GM19324 (cell line): ENCODE results near the gene ELMO2.
A peak's percentile ranks its signal among the peaks of the same experiment; 100 is the strongest.
"Not testable (repeated sequence)": the region's sequence is repeated elsewhere in the genome, so short reads cannot be mapped to it uniquely, and the experiment has no call there.

Experiments
- ATAC-seq: cut with Tn5 transposase; IDR thresholded peaks from one replicate; pipeline ENCODE4 v1.9.1; 2021; ENCODE audit warnings: mild to moderate bottlenecking, moderate library complexity; ENCODE audit not compliant: unreplicated experiment, low FRiP score

Gene ELMO2

DNA sequence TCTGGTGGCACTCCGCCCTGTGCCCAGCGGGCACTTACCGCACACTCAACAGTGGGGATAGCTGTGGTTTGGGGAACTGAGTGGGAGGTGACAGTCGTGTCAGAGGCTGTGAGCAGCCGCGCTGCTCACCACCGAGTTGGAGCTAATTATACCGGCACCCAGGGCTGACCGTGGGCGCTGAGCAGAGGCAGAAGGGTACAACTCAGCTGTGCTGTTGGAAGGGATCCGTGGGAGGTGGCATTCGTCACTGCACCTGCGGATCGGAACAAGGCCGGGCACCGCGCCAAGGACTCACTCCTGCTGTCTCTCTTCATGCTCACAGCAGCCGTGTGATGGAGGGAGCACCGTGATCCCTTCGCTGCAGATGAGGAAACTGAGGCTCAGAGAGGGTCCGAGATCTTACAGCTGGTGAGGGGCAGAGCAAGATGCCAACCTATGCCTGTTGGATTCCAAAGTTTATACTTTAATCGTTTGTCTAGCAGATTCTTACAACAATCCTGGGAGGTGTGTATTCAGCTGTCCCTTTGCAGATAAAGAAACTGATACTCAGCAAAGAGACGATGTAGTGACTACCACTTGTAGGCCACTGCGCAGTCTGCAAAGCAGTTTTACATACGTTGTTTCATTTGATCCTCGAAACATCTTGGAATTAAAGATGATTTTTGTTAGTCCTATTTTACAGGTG is 713 bp upstream of the ELMO2 start:
- ATAC-seq, result peak; percentile 45

- no peak for ATAC-seq
Observed at GRCh38 chr20:46402331-46402811, 4.0 kb downstream of the ELMO2 start.

DNA sequence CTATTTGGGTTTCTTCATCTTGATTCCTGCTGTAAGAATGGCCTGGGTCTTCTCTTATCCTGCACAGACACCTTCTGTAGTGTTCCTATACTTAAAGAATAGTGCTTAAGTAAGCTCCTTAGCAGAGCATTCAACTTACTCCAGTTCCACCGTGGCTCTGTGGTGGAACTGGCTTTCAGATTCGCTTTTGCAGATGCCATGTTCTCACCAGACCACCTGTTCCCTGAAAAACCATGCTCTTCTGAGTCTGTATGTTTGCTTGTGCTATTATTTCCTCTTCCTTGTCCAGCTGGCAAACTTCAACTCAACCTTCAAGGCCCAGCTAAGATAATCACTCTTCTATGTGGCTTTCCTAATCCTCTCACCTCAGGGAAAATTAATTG is 4.9 kb downstream of the ELMO2 start:
- ATAC-seq, result no peak

GRCh38 chr20:46400828-46401477 is 5.5 kb downstream of the ELMO2 start:
- no peak for ATAC-seq

- no peak for ATAC-seq
Observed at GRCh38 chr20:46400253-46400652, 6.2 kb downstream of the ELMO2 start.

DNA sequence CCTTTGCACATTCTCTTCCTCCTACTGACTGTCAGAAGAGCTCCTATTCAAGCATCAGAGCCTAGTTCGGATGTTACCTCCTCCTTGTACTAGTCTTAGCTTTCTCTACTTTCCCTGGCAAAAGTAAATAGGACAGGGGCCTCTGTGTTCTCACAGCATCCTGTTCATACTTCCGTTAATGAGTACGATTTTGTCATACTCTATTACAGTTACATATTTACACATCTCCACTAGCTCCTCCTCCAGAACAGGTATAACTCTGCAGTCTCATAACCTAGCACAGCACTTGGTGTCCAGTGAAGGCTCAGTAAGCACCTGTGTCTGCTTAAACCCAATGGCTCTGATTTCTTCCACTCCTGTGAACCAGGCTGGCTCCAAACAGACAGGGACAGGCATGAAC is 7.0 kb downstream of the ELMO2 start:
- no peak for ATAC-seq

DNA sequence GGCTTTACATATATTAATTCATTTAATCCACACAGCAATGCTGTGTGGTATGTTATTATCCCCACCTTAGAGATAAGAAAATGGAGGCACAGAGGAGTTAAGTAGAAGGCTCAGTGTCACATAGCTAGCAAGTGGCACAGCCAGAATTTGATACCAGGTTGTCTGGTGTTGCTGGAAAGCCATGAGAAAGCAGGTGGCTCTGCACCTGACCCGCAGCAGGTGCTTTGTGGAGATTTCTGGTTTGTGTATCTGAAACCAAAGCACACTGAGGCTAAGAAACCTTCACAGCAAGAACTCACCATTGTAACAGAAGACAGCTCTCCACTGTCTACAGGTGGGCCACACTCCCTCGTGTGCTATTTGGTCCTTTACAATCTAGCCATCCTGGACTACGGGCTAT is 7.5 kb downstream of the ELMO2 start:
- no peak for ATAC-seq

GRCh38 chr20:46396052-46396740 is 10.2 kb downstream of the ELMO2 start:
- ATAC-seq, result no peak

- ATAC-seq, result no peak
Observed at GRCh38 chr20:46394872-46395760, 11.3 kb downstream of the ELMO2 start.

DNA sequence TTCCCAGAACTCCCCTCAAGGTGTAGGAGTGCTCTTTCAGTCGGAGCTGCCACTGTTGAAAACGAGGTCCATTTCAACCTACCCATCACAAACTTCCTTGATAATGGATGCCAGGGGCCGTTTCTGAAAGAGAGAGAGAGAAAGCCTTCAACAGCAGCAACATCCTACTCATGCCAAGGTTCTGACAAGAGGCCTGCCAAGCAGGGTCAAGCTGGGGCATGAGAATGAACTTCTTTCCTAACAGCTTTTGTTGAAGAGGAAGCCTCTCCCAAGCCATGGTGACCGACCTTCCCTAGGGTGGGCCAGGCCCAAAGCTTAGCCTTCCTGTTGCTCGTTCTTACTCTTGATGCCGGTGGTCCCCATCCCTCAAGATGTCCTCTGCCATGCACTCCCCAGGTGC is 12.4 kb downstream of the ELMO2 start:
- ATAC-seq, result no peak

GRCh38 chr20:46388937-46389336 is 17.5 kb downstream of the ELMO2 start:
- no peak for ATAC-seq

- no peak for ATAC-seq
Observed at GRCh38 chr20:46388201-46388836, 18.1 kb downstream of the ELMO2 start.

DNA sequence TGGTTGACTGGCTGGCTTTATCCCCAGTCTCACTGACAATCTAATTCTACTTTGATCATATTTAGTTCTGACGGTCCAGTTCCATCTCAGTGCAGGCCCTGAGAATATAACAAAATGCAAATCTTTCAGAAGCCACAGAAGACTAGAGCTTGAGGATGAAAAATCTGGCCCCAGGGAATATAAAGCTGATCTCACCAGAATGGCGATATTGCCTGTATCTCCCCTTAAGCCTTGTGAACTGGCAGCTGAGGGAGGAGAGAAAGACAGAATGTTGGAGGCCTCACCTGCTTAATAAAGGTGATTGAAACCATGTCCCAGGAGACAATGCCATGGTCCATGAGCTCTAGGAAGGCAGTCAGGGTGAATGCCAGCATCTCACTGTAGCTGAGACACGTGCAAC is 19.4 kb downstream of the ELMO2 start:
- ATAC-seq, result not testable (repeated sequence)

GRCh38 chr20:46378412-46379009 is 27.9 kb downstream of the ELMO2 start:
- no peak for ATAC-seq

GRCh38 chr20:46377518-46377917 is 28.9 kb downstream of the ELMO2 start:
- ATAC-seq, result no peak

GRCh38 chr20:46376196-46376785 is 30.1 kb downstream of the ELMO2 start:
- no peak for ATAC-seq

DNA sequence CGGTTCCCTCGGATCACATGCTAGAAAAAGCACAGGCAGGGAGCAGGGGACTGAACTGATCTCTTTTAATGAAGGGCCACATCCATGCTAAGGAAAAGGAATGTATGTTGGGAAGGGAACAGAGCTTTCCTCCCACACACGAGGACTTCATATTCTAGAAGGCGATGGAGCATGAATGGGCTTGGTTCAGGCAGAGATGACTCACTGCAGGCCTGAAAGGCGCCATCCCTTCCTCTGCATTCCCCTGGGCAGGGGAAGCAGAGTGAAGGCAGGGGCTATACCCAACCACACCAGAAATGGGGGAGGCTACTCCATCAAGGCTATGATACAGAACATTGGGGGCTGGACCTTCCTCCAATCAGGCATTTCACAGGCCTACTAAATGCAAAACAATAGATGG is 30.6 kb downstream of the ELMO2 start:
- no peak for ATAC-seq

- no peak for ATAC-seq
Observed at GRCh38 chr20:46374383-46374782, 32.0 kb downstream of the ELMO2 start.

DNA sequence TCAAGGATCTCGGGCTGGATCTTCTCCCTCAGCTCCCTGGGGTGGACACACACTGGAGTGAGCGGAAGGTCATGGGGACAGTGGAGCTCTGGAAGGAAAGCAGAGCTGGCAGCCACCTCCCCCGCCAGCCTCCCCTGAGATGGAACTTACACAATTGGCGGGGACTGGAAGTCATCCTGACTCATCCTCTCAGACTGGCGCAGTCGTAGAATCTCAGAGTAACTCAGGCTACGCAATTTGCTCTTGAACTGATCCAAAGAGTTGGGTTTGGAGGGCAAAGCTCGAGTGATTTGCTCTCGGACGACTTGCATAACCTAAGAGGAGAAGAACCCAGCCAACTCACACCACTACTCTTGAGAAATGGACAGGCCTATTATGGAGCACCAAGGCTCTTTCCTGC is 34.8 kb downstream of the ELMO2 start:
- ATAC-seq, result no peak

GRCh38 chr20:46368902-46369268 is 37.5 kb downstream of the ELMO2 start:
- no peak for ATAC-seq
